Prostate gland (tissue), 2 donors: Measurements from ENCODE around the gene HPS1.

Experiments
- CTCF ChIP-seq, 4 experiments: fragments of 200-600 bp in 2 of 4; fragments of 450-650 bp in 2 of 4; sonication (generic) in 2 of 4; IDR thresholded peaks; 1 replicate in 3 of 4; 2 replicates in 1 of 4; pipeline ENCODE4 v1.5.1; 2016 to 2019; ENCODE audit warnings: antibody characterized with exemption in 4 of 4, mild to moderate bottlenecking in 2 of 4, moderate library complexity in 2 of 4
- POLR2A ChIP-seq: fragments of 450-650 bp; IDR thresholded peaks from one replicate; pipeline ENCODE4 v1.6.1; 2016; ENCODE audit warnings: antibody characterized with exemption, mild to moderate bottlenecking
- POLR2AphosphoS5 ChIP-seq: sonication (generic); formaldehyde crosslinking; IDR thresholded peaks from one replicate; pipeline ENCODE4 v1.6.1; 2017; ENCODE audit warnings: antibody characterized with exemption

DNA sequence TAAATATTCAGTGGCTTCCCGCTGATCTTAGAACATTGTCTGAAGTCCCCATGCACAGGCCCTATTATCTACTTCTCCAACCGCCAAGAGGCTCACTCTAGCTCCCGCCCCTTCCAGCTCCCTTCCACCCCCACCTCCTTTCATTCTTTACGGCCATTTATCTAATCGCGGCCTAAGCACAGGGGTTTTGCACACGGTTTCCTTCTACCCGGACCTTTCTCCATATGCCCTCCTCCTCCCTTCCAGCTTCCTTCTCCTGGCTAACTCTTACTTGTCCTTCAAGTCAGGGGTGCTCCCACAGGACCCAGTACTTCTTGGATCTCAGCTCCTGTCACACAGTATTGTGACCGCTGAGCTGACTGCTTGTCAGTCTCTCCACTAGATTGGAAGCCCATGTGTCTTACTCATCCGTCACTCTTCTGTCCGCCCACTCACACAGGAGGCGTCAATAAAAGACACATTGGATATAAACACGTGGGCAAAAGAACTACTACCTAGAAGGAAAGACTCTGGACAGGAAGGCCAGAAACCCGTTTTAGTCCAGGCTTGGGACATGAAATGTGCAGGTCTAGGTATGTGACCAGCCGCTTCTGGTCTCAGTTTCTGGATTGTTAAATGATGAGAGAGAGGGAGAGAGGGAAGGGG lies 20.2 kb upstream of the HPS1 start:
- no peak for TF ChIP-seq CTCF (IDR thresholded peaks at IDR 0.05)
- no peak for TF ChIP-seq POLR2A
- TF ChIP-seq POLR2AphosphoS5, result no peak
